GM21447 (cell line): ENCODE data around the gene LZTS3.
A peak's percentile ranks its signal among the peaks of the same experiment; 100 is the strongest.
"Not testable (repeated sequence)": the region's sequence is repeated elsewhere in the genome, so short reads cannot be mapped to it uniquely, and the experiment has no call there.

Experiments used
- ATAC-seq: cut with Tn5 transposase; IDR thresholded peaks from one replicate; pipeline ENCODE4 v1.9.1; 2021; ENCODE audit not compliant: unreplicated experiment

The LZTS3 gene

DNA sequence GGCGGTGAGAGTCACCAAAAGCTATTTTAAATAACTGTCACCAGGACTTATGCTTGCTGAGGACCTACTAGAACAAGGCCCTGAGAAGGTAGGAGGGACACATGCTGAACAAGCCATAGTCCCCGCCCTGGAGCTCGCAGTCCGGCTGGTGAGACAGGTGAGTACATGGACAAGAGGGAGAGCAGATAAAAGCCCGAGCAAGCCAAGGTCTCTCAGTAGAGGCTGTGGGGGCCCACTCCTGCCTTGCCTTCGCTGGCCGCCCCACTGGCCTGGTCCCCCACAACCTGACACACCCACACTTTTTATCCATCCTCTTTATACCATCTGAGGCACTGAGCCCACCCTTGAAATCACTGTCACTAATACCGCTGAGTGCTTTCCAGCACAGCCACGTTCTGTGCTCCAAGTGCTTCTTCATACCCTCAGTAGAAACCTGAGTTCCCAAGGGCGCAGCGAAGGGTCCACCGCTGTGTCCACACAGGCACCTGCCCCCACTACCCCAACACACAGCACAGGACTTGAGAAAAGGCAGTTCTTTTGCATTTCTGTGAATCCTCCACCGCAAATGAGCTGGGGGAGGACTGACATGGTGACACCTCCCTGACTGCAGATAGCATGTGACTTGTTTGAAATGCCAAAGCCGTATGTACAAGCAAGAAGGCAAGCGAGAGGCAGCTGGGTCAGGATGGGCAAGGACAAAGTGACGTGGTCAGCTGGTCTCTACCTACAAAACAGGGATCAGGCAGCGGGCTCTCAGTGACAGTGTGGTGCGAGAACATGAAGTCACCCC lies 19.1 kb upstream of the LZTS3 start:
- ATAC-seq: no peak

GRCh38 chr20:3190681-3191111 lies 17.3 kb upstream of the LZTS3 start:
- no peak for ATAC-seq

GRCh38 chr20:3189561-3190131 lies 16.3 kb upstream of the LZTS3 start:
- no peak for ATAC-seq

DNA sequence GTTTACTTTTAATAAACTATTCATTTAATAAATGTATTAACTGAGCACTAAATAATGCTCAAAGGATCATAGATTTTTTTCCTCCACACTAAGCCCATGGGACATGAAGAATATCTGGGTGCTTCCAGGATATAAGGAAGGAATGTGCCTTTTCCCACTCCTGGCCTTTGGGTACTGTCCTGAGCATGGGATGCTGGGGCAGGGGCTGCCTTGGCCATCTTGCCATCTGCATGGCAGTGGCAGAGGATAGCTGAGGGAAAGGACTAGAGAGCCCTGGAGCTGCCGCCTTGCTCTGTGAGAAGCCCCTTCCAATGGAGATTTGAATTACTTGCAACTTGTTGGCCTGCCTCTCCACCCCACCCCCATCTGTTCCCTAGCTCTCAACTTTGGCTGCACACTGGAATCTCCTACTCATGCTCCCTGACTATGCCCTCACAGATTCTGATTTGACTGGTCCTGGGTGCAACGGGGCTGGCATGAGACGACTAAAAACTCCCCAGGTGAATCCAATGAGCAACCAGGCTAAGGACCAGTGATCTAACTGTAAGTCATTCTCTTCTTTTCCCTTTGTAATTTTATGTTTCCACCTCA lies 15.6 kb upstream of the LZTS3 start:
- ATAC-seq: no peak

DNA sequence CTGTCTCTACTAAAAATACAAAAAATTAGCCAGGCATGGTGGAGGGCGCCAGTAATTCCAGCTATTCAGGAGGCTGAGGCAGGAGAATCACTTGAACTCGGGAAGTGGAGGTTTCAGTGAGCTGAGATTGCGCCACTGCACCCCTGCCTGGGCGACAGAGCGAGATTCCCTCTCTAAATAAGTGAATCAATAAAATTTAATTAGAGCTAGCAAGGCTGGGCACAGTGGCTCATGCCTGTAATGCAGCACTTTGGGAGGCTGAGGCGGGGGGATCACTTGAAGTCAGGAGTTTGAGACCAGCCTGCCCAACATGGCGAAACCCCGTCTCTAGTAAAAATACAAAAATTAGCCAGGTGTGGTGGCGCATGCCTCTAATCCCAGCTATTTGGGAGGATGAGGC lies 14.5 kb upstream of the LZTS3 start:
- not testable (repeated sequence) for ATAC-seq

GRCh38 chr20:3183896-3184612 lies 10.7 kb upstream of the LZTS3 start:
- ATAC-seq: no peak

- not testable (repeated sequence) for ATAC-seq
Measured at GRCh38 chr20:3182429-3182828, 9.1 kb upstream of the LZTS3 start.

DNA sequence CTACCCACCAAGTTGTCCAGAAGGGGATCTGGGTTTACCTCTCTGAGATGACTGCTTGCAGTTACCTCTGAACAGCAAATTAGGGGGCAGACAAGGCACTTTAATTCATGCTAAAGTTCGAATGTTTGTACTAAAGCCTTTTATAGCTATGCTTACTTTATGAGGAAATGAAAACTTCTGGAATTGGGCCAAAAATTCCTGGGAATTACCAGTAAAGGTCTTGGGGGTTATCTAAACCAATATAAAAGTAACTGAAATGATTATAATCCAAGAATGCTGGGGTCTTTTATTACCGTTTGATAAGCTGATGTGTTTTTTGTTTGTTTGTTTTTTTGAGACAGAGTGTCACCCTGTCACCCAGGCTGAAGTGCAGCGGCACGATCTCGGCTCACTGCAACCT lies 7.9 kb upstream of the LZTS3 start:
- no peak for ATAC-seq

DNA sequence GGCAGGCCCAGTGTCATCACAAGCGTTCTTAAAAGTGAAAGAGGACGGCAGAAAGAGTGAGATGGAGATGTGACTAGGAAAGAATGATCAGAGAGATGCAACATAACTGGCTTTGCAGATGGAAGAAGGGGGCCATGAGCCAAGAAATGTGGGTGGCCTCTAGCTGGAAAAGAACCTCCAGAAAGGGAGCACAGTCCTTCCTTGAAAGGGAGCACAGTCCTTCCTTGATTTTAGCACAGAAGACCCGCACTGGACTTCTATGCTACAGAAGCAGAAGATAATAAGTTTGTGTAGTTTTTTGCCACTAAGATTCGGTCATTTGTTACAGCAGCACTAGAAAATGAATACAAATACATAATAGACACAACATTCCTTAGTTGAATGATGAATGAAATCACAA lies 7.0 kb upstream of the LZTS3 start:
- ATAC-seq: no peak

DNA sequence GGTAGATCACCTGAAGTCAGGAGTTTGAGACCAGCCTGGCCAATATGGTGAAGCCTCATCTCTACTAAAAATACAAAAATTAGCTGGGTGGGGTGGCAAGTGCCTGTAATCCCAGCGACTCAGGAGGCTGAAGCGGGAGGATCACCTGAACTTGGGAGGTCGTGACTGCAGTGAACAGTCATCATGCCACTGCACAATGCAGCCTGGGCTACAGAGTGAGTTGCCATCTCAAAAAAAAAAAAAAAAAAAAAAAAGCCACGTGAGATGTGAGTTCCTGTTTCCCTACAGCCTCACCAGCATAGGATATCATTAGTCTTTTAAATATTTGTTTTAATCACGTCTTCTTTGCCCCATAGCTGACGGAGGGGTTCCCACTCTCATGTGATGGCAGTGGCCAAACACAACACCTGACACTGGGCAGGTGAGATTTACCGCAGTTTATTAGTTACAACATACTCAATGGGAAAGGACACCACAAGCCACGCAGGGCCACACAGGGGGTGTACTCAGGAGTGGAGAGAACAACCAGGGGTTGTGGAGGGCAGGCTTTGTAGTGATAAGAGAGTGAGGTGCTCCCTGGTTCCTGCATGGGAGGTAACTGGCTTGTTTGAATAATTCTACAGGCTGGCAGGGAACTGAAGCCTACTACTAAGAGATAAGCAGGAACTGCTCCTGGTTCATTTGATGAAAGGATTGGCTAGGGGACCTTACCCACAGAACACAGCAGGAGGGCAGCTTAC lies 4.6 kb upstream of the LZTS3 start:
- no peak for ATAC-seq

DNA sequence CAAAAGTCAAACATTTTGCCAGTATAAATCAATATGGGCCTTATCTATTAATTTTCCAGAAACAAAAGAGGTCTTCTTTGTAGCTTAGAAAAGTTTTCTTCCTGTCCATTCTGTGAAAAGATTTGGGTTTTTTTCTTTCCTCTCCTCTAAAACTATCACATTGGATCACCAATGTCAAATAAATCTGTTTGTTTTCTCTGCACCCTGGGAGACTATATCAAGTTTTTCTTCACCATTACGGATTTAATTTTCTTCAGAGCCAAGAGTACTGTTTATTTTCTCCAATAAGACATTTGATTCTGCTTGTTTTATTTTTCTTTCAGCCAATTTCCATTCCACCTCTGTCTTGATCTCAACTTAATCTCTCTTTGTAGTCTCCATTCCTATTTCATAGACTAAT lies 1.9 kb upstream of the LZTS3 start:
- ATAC-seq: no peak

DNA sequence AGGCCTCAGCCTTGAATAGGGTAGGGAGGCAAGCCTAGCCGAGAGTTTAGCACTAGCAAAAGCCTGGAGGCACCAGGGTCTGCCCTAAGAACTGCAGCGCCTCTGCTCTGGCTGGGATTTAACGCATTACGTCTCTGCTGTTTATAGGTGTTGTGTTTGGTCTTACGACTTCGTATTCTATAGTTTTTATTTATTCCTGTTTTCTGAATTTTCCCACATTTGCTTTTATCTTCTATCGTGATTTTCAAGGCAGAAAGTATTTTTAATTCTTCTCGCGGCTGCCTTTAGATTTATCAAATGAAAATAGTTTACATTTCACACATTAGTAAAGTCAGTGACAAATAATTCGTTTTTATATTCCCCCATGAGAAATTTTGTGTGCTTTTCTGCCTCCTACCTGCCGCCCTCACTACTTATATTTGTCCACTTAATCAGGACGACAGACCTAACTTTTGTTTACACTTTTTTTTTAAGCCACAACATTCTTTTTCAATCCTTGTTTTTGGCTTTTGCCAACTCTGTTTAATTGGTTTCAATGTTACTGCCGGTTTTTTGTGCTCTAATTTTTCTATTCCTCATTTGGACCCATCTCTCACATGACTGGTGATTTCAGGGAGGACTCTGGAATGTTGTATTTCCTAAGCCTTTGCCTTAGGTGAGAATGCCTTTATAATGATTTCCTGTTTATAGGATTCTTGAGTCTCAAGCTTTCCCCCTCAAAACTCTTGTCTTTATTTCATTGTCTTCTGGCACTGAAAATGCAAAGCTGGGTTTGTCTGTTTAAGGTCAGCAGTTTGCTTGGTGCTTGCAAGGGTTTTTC lies 1.3 kb upstream of the LZTS3 start:
- ATAC-seq: no peak

- ATAC-seq: peak; percentile 86
Measured at GRCh38 chr20:3173610-3174441, 477 bp upstream of the LZTS3 start.

- ATAC-seq: no peak
Measured at GRCh38 chr20:3172126-3172932, 1.0 kb downstream of the LZTS3 start.

- ATAC-seq: no peak
Measured at GRCh38 chr20:3171391-3172125, 1.8 kb downstream of the LZTS3 start.

DNA sequence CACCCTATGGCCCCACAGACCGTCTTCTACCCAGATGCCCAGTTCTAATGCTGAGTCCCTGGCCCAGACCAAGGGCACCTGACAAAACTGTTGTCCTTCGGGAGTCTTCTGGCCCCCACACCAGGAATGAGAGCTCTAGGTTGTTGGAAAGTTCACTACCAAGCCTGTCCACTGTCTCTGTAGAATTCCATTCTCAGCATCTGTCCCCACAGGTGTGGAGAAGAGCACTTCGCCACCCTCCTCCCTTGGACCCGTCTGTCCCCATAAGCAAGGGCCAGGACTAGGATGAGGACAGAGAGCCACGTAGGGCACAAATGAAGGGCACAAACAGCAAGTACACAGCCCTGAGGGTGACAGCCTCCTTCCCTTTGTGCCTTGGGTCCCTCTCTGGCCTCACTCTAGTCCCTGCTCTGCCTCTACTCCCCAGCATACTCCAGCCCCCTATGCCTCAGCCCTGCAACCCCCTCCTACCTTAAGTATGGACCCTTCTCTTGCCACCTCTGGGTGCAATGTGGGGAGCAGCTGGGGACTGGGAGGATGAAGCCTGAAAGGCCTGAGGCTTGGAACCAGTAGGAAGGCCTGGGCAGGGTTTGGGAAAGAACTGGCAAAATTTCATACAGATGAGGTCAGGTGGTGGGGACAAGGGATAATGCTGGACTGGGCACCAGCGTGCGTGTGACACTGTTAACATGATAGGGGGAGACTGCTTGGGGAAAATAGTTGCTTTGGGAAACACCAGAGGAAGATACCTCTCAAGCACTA lies 4.3 kb downstream of the LZTS3 start:
- no peak for ATAC-seq
